Neuronal stem cell (in vitro differentiated cells): ENCODE data around the gene MYLK3.

ENCODE experiments used
- DNase-seq: peaks from one replicate; pipeline ENCODE4 v3.0.0-alpha.2; 2013; ENCODE audit warnings: low spot score
- H2AFZ ChIP-seq: one replicate; pipeline ENCODE4 v1.6.1; 2013; ENCODE audit warnings: mild to moderate bottlenecking, low read length, inconsistent platforms
- H2AK5ac ChIP-seq: 2 replicates; pipeline ENCODE4 v1.6.1; 2013; ENCODE audit warnings: low read depth, mild to moderate bottlenecking, inconsistent platforms, low read length, moderate library complexity, mixed read lengths
- H2BK120ac ChIP-seq: 2 replicates; pipeline ENCODE4 v1.6.1; 2013; ENCODE audit warnings: low read depth, mild to moderate bottlenecking, inconsistent platforms, low read length, moderate library complexity, mixed read lengths
- H2BK12ac ChIP-seq: one replicate; pipeline ENCODE4 v1.6.1; 2013; ENCODE audit warnings: low read length, inconsistent platforms
- H2BK15ac ChIP-seq: 2 replicates; pipeline ENCODE4 v1.6.1; 2013; ENCODE audit warnings: mild to moderate bottlenecking, low read length, inconsistent platforms, mixed read lengths
- H2BK5ac ChIP-seq: one replicate; pipeline ENCODE4 v1.6.1; 2013; ENCODE audit warnings: inconsistent platforms, mild to moderate bottlenecking, low read length, moderate library complexity
- H3K14ac ChIP-seq: one replicate; pipeline ENCODE4 v1.6.1; 2013; ENCODE audit warnings: low read length, inconsistent platforms
- H3K18ac ChIP-seq: 2 replicates; pipeline ENCODE4 v1.6.1; 2013; ENCODE audit warnings: low read length, inconsistent platforms
- H3K23ac ChIP-seq: 2 replicates; pipeline ENCODE4 v1.6.1; 2013; ENCODE audit warnings: low read depth, mild to moderate bottlenecking, mixed read lengths, low read length, inconsistent platforms; ENCODE audit not compliant: poor library complexity
- H3K27ac ChIP-seq: replicated peaks from 3 replicates; pipeline ENCODE4 v1.5.1; 2013; ENCODE audit warnings: low read length, inconsistent platforms
- H3K27me3 ChIP-seq, 3 experiments: 2 replicates each; pipeline ENCODE4 v1.6.1; 2013; ENCODE audit warnings: low read length in 3 of 3, mild to moderate bottlenecking in 2 of 3, inconsistent platforms in 1 of 3, low read depth in 1 of 3, mixed read lengths in 1 of 3, moderate library complexity in 1 of 3; ENCODE audit not compliant: control insufficient read depth in 3 of 3, insufficient read depth in 3 of 3
- H3K36me3 ChIP-seq, 2 donors: replicated peaks in 1 of 2; 2 replicates each; pipeline ENCODE4 v1.6.1; 2013; ENCODE audit warnings: low read length in 2 of 2; ENCODE audit not compliant: control insufficient read depth in 2 of 2, insufficient read depth in 2 of 2
- H3K4ac ChIP-seq: 2 replicates; pipeline ENCODE4 v1.6.1; 2013; ENCODE audit warnings: inconsistent platforms, mild to moderate bottlenecking, low read length, moderate library complexity
- H3K4me1 ChIP-seq, 2 donors: 1 replicate in 1 of 2; 2 replicates in 1 of 2; pipeline ENCODE4 v1.6.1; 2013; ENCODE audit warnings: low read length in 2 of 2, low read depth in 1 of 2; ENCODE audit not compliant: control insufficient read depth in 2 of 2, insufficient read depth in 1 of 2
- H3K4me2 ChIP-seq: one replicate; pipeline ENCODE4 v1.6.1; 2013; ENCODE audit warnings: mild to moderate bottlenecking, low read length, inconsistent platforms; ENCODE audit not compliant: insufficient read depth, poor library complexity, severe bottlenecking
- H3K4me3 ChIP-seq, 2 donors: 2 replicates each; pipeline ENCODE4 v1.5.1; 2013; ENCODE audit warnings: low read length in 2 of 2, mild to moderate bottlenecking in 2 of 2, inconsistent platforms in 1 of 2, moderate library complexity in 1 of 2
- H3K79me1 ChIP-seq: one replicate; pipeline ENCODE4 v1.6.1; 2013; ENCODE audit warnings: low read depth, mild to moderate bottlenecking, inconsistent platforms, low read length, moderate library complexity
- H3K9ac ChIP-seq: one replicate; pipeline ENCODE4 v1.6.1; 2013; ENCODE audit warnings: mild to moderate bottlenecking, low read depth, low read length, inconsistent platforms; ENCODE audit not compliant: poor library complexity
- H3K9me3 ChIP-seq, 2 donors: replicated peaks in 1 of 2; 2 replicates each; pipeline versions ENCODE3 to v1.6.1; 2013; ENCODE audit warnings: low read length in 2 of 2, mild to moderate bottlenecking in 2 of 2, inconsistent platforms in 1 of 2, low read depth in 1 of 2, mixed read lengths in 1 of 2, moderate library complexity in 1 of 2; ENCODE audit not compliant: control insufficient read depth in 2 of 2, insufficient read depth in 1 of 2
- H4K8ac ChIP-seq: one replicate; pipeline ENCODE4 v1.6.1; 2013; ENCODE audit warnings: low read depth, mild to moderate bottlenecking, inconsistent platforms, low read length, moderate library complexity
- H4K91ac ChIP-seq: one replicate; pipeline ENCODE4 v1.6.1; 2013; ENCODE audit warnings: low read length, low read depth, mild to moderate bottlenecking, inconsistent platforms; ENCODE audit not compliant: poor library complexity
- WGBS, 2 donors: extraction: QIAGEN DNeasy Blood & Tissue Kit; methylation state at CpG; one replicate each; pipeline ENCODE4 v1.1.7; 2013; ENCODE audit warnings: missing lambda C conversion rate in 2 of 2, mixed read lengths in 1 of 2; ENCODE audit not compliant: insufficient read length in 2 of 2, insufficient replicate concordance in 1 of 2; ENCODE audit errors: extremely low coverage in 2 of 2; 5-methylcytosine and 5-hydroxymethylcytosine counted together

The MYLK3 gene

GRCh38 chr16:46730801-46731690 lies 17.1 kb downstream of the MYLK3 start:
- Histone ChIP-seq H3K23ac (no peak overlapping the region), H3K9ac (no peak overlapping the region), H3K36me3 (no peaks in the 10 kb centered on the region), H3K9me3 (peaks cover 0 to 3% of the 10 kb centered on the region in 2 donors), H2BK120ac (no peak overlapping the region), H2AFZ (no peak overlapping the region), H3K4me1 (peaks cover 0 to 3% of the 10 kb centered on the region in 2 donors), H2BK12ac (no peak overlapping the region), H3K14ac (no peak overlapping the region), H3K18ac (no peak overlapping the region), H2AK5ac (no peak overlapping the region), H2BK15ac (no peak overlapping the region), H3K79me1 (no peaks in the 10 kb centered on the region), H3K27ac (no peak overlapping the region), H4K91ac (no peak overlapping the region), H4K8ac (no peak overlapping the region), H2BK5ac (no peak overlapping the region), H3K27me3 (peaks cover 0 to 10% (median 0%) of the 10 kb centered on the region in 3 experiments), H3K4me2 (no peak overlapping the region), H3K4ac (no peak overlapping the region), H3K4me3 (no peak overlapping the region)
- WGBS, 2 donors: no CpG with 5 or more reads among the region's 17 CpGs
- no peak for DNase-seq

GRCh38 chr16:46730126-46730525 lies 18.0 kb downstream of the MYLK3 start:
- H3K9ac ChIP-seq: no peak overlapping the region
- peak overlapping the region; percentile 56 for H3K23ac ChIP-seq
- no CpG with 5 or more reads among the region's 8 CpGs for WGBS, 2 donors
- peak overlapping the region; percentile 13 for H3K18ac ChIP-seq
- no peak overlapping the region for H2BK15ac ChIP-seq
- no peak overlapping the region for H2AK5ac ChIP-seq
- H3K79me1 ChIP-seq: no peaks in the 10 kb centered on the region
- no peak overlapping the region for H4K91ac ChIP-seq
- H3K4me2 ChIP-seq: no peak overlapping the region
- no peak overlapping the region for H3K27ac ChIP-seq
- H2AFZ ChIP-seq: no peak overlapping the region
- no peak overlapping the region for H3K4me3 ChIP-seq
- H3K27me3 ChIP-seq: peaks cover 0 to 10% (median 0%) of the 10 kb centered on the region in 3 experiments
- H4K8ac ChIP-seq: no peak overlapping the region
- no peak overlapping the region for H2BK120ac ChIP-seq
- H3K36me3 ChIP-seq: no peaks in the 10 kb centered on the region
- H2BK5ac ChIP-seq: no peak overlapping the region
- no peak overlapping the region for H3K4ac ChIP-seq
- no peak for DNase-seq
- peaks cover 0 to 3% of the 10 kb centered on the region in 2 donors for H3K9me3 ChIP-seq
- H2BK12ac ChIP-seq: no peak overlapping the region
- H3K14ac ChIP-seq: no peak overlapping the region
- peaks cover 0 to 3% of the 10 kb centered on the region in 2 donors for H3K4me1 ChIP-seq

- Histone ChIP-seq H4K8ac (no peak overlapping the region), H3K4me1 (peaks cover 0 to 3% of the 10 kb centered on the region in 2 donors), H2AK5ac (peak overlapping the region; percentile 44), H3K27ac (no peak overlapping the region), H3K4me3 (no peak overlapping the region), H2BK12ac (no peak overlapping the region), H2BK15ac (no peak overlapping the region), H3K4ac (no peak overlapping the region), H3K27me3 (peaks cover 0 to 10% (median 0%) of the 10 kb centered on the region in 3 experiments), H3K36me3 (no peaks in the 10 kb centered on the region), H3K79me1 (no peaks in the 10 kb centered on the region), H3K23ac (no peak overlapping the region), H3K18ac (no peak overlapping the region), H4K91ac (no peak overlapping the region), H3K9me3 (peaks cover 3% of the 10 kb centered on the region in 2 donors), H2BK5ac (no peak overlapping the region), H3K4me2 (no peak overlapping the region), H3K14ac (no peak overlapping the region), H3K9ac (no peak overlapping the region), H2BK120ac (no peak overlapping the region), H2AFZ (no peak overlapping the region)
- WGBS, 2 donors: no CpG with 5 or more reads among the region's 7 CpGs
- no peak for DNase-seq
These were observed 18.7 kb downstream of the MYLK3 start for GRCh38 chr16:46729326-46729995.

GRCh38 chr16:46728806-46729205 lies 19.3 kb downstream of the MYLK3 start:
- H3K27me3 ChIP-seq: peaks cover 0 to 5% (median 0%) of the 10 kb centered on the region in 3 experiments
- peaks cover 0 to 3% of the 10 kb centered on the region in 2 donors for H3K4me1 ChIP-seq
- no peak overlapping the region for H2AFZ ChIP-seq
- H3K9ac ChIP-seq: no peak overlapping the region
- H2BK5ac ChIP-seq: no peak overlapping the region
- no peak overlapping the region for H4K91ac ChIP-seq
- no peak overlapping the region for H4K8ac ChIP-seq
- no peaks in the 10 kb centered on the region for H3K79me1 ChIP-seq
- no peak overlapping the region for H3K27ac ChIP-seq
- no peak overlapping the region for H3K23ac ChIP-seq
- H3K18ac ChIP-seq: no peak overlapping the region
- no peak overlapping the region for H2AK5ac ChIP-seq
- H3K4ac ChIP-seq: no peak overlapping the region
- H3K4me2 ChIP-seq: no peak overlapping the region
- H3K36me3 ChIP-seq: no peaks in the 10 kb centered on the region
- peaks cover 3 to 5% of the 10 kb centered on the region in 2 donors for H3K9me3 ChIP-seq
- H3K14ac ChIP-seq: no peak overlapping the region
- H3K4me3 ChIP-seq: no peak overlapping the region
- H2BK12ac ChIP-seq: no peak overlapping the region
- no peak overlapping the region for H2BK15ac ChIP-seq
- no CpG with 5 or more reads among the region's 14 CpGs for WGBS, 2 donors
- no peak overlapping the region for H2BK120ac ChIP-seq
- DNase-seq: no peak
